HG03457 (cell line): ENCODE data around the gene UBAC1.

Experiments used
- ATAC-seq: cut with Tn5 transposase; IDR thresholded peaks from one replicate; pipeline ENCODE4 v1.9.1; 2021; ENCODE audit warnings: moderate number of reproducible peaks; ENCODE audit not compliant: unreplicated experiment

UBAC1 gene

DNA sequence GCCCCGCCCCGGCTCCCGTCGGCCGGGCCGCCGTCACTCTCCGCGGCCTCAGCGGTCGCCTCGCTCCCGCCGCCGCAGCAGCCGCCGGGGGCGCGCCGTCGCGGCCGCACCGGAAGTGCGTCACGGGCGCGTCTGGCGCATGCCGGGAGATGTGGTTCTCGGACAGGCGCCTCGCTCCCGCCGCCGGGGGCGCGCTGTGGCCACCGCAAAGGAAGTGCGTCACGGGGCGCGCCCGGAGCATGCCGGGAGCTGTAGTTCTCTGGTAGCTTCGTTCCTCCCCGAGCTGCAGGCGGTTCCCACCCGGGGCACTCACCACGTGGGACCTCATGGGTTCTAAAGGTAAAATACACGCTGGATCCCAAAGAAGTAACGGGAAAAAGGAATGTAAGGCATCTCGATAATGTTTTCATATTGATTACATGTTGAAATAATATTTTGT is at the start of gene UBAC1:
UBAC1 (minus strand) TSS at position 97 of the 439 bp plus-strand sequence. CDS start 211 bp downstream, outside the sequence.
- peak; percentile 74 for ATAC-seq

DNA sequence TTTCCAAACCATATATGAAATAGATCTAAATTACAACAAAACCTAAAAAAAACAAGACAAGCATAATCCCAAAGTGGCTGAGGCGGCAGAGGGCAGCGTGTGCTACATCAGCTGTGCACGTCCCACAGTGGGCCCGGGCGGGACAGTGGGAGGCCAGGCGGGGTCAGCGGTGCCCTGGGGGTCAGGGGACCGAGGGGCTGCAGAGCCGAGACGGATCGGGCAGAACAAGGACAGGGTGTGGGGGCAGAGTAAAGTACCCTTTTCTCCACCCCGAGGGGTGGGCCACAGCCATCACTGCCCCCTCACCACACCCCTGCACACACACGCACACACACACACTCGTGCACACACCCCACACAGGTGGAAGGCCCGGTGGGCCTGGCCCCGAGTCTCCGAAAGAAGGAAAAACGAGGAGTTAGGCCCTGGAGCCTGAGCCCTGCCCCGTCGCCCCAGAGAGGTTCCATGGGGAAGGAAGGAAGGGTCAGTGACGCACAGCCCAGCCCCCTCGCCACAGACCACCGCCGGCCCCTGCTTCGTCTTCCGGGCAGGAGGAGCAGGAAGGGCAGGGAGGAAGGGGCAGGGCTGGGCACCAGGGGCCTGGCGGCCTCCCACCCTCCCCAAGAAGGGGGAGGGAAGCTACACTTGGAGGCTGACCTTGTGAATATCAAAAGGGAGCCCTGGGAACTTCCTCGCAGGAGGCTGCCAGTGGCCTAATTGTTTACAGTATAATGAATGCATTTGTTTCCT is 49.6 kb upstream of the UBAC1 start:
- ATAC-seq, result no peak

DNA sequence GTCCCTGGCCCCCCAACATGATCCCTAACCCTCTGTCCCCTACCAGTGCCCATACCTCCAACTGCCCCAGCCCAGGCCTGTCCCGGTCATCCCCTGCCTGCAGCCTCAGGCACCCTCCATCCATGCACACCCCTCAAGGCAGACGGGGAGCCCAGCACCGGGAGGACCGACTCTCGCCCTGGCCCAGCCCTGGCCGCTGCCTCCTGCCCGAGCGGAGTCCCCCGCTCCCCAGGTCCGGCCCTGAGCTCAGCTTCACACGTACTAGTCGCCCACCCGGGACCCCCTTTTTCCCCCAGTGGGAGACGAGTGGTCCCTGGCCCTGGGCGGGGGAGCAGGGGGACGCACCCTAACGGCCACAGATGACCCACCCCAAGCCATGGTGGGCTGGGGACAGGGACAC is 49.0 kb upstream of the UBAC1 start:
- ATAC-seq, result no peak

DNA sequence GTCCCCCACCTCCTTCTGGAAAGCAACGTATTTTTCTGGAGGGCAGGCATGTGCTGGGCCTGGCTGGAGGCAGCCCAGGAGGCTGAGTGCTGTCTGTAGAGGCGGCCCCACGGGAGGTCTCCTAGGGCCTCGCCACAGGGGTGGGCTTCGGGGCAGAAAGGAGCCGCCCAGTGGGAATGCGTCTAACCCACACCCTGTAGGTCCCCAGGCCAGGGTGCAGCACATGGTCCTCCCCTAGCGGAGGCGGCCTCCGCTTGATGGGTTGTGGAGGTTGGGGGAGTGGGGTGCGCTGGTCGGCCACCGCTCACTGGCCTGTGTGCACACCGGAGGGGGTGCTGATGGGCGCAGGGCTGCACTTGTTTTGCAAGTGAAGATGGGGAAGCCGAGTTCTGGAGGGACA is 48.3 kb upstream of the UBAC1 start:
- no peak for ATAC-seq

- no peak for ATAC-seq
These were observed 47.5 kb upstream of the UBAC1 start for GRCh38 chr9:136008693-136008997.

GRCh38 chr9:136007934-136008692 is 46.9 kb upstream of the UBAC1 start:
- ATAC-seq, result no peak

DNA sequence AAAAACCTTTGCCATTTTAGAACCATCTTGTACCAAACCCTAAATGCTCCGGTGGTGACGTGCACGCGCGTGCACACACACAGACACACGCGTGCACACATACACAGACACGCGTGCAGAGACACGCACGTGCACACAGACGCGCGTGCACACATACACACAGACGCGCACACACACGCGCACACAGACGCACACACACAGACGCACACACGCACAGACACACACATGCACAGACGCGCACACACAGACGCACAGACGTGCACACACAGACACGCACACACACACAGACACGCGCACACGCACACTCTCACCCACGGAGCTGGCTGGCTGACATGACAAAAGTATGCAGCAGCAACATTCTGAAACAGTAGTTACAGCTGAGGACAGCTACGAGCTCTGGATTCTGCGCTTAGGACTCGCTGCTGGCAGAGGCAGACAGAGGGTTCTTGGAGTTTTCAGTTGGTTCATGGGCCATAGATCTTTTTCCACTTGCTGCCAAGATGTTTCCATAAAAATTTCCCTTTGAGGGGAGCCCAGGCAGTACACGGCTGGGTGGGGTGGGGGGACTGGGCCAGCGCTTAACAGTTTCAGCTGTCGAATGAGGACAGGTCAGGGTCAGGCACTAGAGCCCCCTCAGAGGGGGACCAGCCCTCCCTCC is 46.2 kb upstream of the UBAC1 start:
- no peak for ATAC-seq

DNA sequence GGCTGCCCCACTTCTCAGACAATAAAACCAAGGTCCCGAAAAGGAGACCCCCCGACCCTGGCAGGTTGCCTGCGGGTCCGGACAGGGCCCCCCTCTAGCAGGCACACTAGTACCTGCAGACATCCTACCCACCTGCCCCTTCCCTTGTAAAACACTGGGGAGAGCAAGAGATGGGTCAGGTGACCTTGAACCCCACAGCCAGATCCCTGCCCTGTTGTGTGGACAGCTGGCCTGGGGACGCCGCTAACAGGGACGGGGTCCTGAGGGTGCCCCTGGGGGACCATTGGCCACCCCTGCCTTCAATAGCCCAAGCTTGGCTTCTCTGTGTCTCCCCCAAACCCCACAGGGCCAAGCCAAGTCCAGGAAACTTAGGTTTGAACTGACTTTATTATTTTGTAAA is 45.0 kb upstream of the UBAC1 start:
- no peak for ATAC-seq

DNA sequence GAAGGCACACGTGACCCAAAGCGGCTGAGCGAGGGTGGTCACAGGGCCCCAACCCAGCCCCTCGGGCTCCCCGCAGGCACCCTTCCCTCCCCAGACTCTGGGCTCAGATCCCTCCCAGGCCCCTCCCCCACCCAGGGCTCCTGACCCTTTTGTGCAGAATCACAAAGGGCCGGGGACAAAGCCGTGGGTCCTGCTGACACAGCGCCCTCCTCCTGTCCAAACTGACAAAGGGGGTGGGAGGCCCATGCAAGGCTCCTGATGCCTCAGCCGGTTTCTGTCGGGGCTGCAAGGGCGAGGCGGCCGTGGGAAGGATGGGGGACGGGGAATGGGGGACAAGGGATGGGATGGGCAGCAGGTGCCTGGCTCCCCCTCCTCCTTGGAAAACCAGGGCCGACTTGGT is 43.5 kb upstream of the UBAC1 start:
- no peak for ATAC-seq

- no peak for ATAC-seq
These were observed 43.0 kb upstream of the UBAC1 start for GRCh38 chr9:136004219-136004618.

DNA sequence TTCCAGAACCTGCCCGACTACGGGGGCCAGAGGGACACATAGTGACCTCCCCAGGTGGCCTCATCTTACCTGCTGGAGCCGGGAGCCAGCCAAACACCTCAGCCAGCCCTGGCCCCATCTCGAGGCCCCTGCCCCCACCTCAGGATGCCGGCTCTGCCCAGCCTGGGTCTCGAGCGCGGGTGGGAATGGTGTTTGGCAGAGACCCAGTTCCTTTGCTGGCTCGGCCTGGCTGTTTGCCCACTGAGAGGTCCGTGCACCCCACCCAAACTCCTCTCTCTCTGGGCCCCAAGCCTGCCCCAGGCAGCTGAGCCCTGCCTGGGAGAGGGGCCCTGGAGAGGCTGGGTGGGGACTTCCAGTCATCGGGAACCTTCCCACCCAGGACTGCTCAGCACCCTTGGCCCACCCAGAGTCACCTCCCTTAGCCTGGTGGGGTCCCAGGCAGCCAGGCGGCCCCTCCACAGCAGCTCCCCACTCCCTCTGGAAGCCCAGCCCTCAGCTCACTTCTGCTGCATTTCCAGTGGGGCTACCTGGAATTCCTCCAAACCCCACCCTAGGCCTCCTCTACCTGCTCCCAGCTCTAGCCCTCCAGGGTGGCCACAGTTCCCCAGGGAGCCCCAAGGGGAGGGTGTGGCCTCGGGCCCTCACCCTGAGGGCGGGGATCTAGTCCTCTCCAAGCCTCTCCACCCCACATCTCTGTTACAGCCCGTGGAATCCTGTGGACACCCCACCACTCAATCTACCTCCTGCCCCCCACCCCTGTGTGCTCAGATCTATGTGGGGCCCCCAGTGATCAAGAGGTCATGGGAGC is 42.4 kb upstream of the UBAC1 start:
- ATAC-seq, result no peak

DNA sequence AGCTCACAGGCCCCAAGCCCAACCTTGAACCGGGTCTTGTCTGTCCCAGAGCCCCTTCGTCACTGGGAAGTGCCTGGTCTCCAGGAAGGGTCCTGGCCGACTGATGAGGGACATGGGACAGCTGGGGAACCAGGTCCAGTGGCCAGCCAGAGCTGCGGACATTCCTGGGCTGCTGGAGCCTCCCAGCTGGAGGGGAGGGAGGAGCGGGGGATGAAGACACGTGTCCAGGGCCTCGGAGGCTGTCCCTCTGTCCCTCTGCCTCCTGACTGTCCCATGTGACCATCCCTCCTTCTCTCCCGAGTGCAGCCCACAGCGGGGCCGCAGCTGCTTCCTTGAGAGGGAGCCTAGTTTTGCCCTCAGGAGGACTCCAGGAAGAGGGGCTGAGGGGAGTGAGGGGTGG is 41.7 kb upstream of the UBAC1 start:
- ATAC-seq, result no peak

DNA sequence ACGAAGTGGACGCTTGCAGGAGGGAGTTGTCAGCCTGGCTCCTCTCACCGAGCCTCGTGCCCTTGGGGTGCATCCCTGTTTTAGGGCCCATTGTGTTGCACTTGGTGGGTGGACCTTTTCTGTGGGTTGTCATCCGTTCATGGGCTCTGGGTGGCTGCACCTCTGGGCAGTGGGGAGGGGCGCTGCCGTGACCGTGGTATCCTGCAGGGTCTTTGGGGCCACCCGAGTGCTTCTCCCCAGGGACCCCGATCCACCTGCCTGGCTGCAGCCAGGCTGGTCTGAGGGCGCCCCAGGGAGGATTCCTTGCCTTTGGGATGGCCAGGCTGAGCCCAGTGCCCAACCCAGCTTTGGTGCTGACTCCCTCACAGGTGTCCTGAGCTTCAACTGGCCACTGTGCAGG is 41.0 kb upstream of the UBAC1 start:
- ATAC-seq, result no peak

GRCh38 chr9:136001231-136001630 is 40.1 kb upstream of the UBAC1 start:
- ATAC-seq, result no peak

DNA sequence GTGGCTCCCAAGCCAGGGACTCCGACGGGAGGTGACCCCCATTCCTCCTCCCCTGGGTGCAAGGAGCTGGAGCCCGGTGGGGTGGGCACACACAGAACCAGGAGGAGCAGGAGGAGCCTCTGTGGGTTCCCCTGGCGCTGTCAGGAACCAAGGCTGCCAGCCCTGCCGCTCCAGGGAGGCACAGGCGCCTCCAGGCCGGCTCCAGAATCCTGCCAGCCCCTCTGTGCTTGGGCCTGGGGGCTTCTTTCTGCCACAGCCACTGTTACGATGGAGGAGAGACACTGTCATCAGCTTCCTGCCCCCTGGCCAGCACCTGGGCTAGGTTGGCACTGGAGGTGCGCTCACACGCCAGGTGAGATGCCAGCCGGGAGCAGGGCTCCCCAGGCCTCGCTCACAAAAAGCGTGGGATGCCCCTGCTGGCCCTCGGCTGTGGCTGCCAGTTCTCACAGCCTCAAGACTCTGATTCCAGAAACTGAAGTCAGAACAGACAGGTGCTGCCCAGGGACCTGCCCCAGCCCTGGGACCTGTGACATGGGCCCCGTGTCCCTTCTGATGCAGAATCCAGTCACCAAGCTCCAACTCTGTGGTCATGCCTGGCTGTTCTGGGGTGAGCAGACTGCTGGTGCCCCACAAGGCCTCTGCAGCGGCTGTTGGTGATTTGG is 37.4 kb upstream of the UBAC1 start:
- ATAC-seq, result no peak

- ATAC-seq, result no peak
These were observed 36.8 kb upstream of the UBAC1 start for GRCh38 chr9:135998016-135998380.

DNA sequence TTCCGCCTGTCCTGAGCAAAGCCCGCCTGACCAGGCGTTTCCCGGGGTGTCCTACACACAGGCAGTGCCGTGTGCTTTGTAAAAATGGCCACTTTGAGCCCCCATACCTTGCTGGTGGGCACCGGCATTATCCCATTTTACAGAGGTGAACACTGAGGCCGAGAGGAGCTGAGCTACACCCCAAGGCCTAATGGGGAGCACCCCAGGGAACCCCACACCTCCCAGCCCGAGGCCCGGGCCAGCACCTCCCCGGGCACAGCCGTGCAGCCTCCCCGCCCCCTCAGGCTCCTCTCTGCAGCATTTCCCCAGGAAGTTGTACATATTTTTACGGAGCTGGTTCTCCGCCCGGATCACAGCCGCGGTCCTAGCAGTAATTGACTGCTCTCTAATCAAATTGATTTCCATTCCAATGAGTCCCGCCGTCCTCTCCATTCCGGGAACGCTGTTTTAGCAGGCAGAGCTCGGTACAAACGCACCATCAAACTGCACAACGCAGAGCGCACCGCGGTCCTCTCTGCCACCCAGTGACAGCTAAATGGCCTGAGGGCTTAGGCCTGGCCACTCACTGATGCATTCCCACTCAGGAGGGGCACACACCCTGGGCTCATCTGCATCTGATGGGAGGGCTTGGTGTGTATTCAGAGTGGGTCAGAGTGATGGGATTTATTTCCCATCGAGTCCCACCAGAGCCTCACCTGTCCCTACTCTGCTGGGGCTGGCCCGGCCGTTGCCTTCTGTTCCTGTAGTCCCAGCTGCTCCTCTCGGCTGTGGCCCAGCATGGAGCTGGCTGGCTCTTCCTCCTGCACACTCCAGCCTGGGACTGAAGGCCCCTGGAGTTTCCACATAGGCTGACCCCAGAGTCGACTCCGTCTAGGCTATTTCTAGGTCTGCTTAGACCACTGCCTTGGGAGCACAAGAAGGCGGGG is 36.2 kb upstream of the UBAC1 start:
- no peak for ATAC-seq

DNA sequence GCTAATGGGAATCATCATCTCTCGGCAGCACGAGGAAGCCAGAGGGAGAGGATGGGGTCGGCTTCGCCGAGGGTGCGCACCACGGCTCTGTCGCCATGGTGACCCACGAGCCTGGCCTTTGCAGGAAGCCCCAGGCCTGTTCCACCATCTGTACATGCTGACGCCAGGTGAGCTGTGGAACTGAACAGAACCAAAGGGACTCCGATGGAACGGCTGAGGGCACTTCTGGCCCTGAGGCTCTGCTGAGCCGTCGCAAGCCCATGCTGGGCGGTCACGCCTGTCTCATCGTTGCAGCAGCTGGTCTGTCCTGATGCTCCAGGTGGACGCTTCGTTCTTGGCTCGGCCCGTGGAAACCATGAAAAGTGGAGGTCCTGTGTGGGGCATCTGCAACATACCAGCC is 34.6 kb upstream of the UBAC1 start:
- no peak for ATAC-seq

DNA sequence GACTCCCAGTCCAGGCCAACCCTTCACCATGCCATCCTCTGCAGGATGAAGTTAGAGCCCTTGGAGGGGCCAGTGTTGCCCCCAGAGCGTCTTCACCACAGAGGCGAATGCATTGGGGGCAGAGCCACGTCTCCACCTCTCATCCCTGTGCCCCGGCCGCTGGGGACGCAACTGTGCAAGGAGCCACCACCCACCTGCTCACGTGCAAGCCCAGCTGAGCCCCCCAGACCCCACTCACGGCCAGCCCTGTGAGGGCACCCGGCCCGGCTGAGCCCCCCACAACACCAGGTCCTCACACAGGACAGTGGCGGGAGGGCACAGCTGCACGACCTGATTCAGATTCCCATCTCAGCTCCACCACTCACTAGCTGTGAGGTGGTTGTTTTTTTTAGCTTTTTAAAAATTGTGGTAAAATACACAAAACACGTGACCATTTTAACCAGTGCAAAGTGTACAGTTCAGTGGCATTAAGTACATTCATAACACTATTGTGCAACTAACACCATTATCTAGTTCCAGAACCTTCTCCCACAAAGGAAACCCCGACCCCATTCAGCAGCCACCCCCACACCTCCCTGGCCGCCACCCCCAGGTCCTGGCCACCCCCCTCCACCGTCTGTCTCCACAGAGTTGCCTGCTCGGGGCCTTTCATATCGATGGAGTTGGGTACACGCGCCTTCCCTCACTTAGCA is 33.5 kb upstream of the UBAC1 start:
- no peak for ATAC-seq
